ENCODE measurements around the gene KIF21B.
"Not testable (repeated sequence)": the region's sequence is repeated elsewhere in the genome, so short reads cannot be mapped to it uniquely, and the experiment has no call there.

The KIF21B gene

GRCh38 chr1:200971428-200971903, 52.0 kb downstream of the KIF21B start:
- no peak overlapping the region for H3K27ac Mint-ChIP-seq
- H3K4me3 Mint-ChIP-seq = no peak overlapping the region
- H3K27me3 Mint-ChIP-seq = no peaks in the 10 kb centered on the region
- H3K9me3 Mint-ChIP-seq = no peaks in the 10 kb centered on the region
- H3K4me1 Mint-ChIP-seq = no peaks in the 10 kb centered on the region
- H3K36me3 Mint-ChIP-seq = peaks cover 28% of the 10 kb centered on the region
- DNase-seq (ENCODE audit: low spot score in 2 of 2) (no peak), ATAC-seq (ENCODE audit: low read depth) (no peak)

DNA sequence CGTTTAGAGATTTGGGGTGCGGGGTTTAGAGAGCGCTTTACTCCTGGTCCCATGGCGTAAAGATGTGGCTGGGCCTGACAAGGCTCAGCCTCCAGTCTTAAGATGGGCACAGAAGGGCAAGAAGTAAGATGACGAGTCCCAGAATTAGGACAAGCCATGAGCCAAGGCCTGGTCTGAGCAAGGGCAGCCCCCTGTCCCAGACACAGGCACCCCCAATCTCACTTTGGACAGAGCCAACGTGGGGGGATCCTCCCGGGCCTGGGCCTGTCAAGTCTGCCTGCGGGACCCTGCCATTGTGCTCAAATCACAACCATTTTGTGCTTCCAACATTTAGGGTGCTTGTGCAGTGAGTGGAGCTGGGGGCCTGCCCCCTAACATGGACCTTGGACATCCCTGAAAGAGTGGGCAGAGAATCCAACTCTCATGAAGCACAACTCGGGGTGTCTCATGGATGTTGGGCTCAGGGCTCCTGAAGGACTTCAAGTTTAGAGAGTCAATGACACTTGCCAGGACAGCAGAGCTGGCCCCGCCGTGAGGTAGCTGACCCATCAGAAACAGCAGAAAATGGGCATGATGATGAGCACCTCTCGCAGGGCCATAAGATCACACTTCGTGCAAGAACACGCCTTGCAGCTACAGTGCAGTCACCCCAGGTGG, 52.6 kb downstream of the KIF21B start:
- no peak for DNase-seq (ENCODE audit: low spot score in 2 of 2)
- Mint-ChIP-seq H3K27ac (no peak overlapping the region), H3K4me3 (no peak overlapping the region), H3K36me3 (peaks cover 28% of the 10 kb centered on the region), H3K4me1 (no peaks in the 10 kb centered on the region), H3K9me3 (no peaks in the 10 kb centered on the region), H3K27me3 (no peaks in the 10 kb centered on the region)
- ATAC-seq (ENCODE audit: low read depth) = no peak

DNA sequence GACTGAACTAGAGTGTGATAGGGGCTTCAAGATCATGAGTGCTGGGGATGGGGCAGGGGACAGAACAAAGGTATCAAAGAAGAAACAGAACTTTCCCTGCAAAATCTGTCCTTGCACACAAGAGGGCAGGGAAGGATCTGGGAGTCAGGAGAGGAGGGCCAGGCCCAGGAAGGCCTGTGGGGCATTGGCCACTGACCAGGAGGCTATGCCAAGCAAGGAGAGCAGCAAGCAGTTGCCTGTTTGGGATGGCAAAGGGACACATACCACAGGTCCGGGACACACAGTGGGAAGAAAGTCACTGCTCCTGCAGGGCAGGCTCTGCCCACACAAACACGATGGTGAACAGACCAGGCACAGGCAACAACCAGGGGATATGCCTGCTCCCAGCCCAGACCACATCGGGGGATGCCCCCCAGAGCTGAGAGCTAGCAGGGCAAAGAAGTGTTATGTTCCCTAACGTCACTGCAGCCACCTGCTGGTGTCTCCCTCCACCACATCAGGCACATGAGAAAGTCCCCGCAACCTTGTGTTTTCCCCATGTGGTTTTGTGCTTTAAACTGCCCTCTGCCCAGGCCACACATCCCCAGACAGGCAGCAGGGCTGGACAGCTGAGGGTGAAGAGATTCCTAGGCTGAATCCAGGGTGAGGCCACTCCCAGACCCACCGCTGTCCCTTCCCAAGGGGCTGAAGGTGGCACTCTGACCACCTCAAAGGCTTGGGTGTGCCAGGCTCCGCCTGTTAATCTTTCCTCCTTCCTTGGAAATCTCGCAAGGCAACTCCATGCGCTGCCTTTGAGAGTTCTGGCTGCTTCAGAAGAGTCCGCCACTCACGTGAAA, 53.6 kb downstream of the KIF21B start:
- ATAC-seq (ENCODE audit: low read depth) (peak; percentile 67), DNase-seq (ENCODE audit: low spot score in 2 of 2) (no peak)
- Mint-ChIP-seq H3K36me3 (peaks cover 23% of the 10 kb centered on the region), H3K9me3 (no peaks in the 10 kb centered on the region), H3K27me3 (no peaks in the 10 kb centered on the region), H3K4me3 (no peak overlapping the region), H3K27ac (peak overlapping the region; percentile 82), H3K4me1 (no peaks in the 10 kb centered on the region)

DNA sequence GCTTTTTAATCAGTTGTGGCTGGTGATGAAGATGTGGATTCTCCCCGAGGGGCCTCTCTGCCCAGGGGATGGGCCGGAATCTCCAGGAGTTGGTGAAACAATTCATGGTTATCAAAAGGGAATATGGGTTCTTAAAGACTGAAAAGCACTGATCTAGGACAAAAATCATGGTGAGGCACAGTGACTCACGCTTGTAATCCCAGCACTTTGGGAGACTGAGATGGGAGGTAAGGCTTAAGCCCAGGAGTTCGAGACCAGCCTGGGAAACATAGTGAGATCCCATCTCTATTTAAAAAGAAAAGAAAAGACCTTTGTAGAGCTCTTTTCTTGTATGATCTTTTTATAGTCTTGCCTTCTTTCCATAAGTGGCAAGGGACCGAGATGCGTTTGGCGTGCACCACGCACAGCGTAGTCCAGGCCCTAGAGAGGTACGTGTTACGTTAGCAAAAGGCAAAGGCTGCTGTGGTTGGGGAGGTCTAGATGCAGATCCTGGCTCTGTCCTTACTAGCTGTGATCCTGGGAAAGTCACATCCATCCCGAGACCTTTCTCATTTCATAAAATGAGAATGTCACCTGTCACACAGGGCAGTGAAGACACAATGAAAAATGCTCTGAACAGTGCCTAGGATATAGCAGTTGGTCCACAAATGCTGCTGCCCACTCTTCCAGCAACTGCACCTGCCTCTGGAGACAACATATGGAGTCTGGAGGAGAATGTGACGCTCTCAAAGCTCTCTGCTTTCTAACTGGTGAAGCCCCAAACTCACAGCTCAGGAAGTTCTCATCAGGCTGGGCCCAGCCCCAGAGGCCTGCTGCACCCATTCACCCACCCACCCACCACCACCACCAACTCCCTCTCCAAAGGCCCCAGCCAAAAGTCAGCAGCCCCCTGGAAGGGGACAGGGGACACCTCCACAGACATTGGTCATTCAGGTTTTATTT, 54.8 kb downstream of the KIF21B start:
- H3K27ac Mint-ChIP-seq = peak overlapping the region; percentile 82
- H3K4me1 Mint-ChIP-seq = no peaks in the 10 kb centered on the region
- ATAC-seq (ENCODE audit: low read depth) = no peak

DNA sequence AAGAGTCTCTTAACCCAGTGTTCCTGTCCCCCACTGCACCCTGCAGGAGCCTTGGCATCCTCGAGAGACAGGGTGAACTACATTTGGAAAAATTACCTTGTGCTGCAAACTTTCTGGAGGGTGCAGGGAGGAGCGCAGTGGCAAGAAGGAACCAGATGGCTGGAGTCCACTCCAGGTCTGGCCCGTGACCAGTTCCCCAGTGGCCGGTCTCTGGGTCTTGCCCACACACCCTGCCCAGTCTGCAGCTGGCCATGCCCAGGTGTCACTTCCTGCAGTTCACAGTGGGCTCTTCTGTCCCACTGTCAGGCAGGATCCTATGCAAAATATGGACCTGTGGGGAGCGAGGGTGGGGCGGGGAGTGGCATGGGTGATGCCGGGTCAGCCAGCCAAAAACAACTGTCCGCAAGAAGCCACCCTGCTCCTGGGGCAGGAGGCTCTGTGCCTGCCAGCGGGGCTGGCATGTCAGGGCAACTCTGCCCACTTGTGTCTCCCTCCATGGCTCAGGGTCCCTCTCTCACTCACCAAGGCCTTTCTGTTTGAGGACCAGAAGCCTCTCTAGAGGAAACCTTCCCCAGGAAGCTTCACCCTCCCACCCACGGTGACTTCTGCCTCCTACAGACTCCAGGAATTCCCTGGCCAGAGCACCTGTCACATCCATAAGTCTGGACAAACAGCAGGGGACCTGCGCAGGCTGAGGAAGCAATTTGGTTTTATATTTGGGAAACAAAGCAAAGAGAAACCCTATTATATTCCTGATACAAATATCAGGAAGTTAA, 55.6 kb downstream of the KIF21B start:
- Mint-ChIP-seq H3K4me1 (peaks cover 3% of the 10 kb centered on the region), H3K27ac (no peak overlapping the region), H3K36me3 (peaks cover 11% of the 10 kb centered on the region), H3K4me3 (no peak overlapping the region), H3K9me3 (no peaks in the 10 kb centered on the region), H3K27me3 (no peaks in the 10 kb centered on the region)
- no peak for ATAC-seq (ENCODE audit: low read depth)
- no peak for DNase-seq (ENCODE audit: low spot score in 2 of 2)

More for the DNA sequence above, 54.8 kb downstream of the KIF21B start:
- no peak for DNase-seq (ENCODE audit: low spot score in 2 of 2)
- Mint-ChIP-seq H3K27me3 (no peaks in the 10 kb centered on the region), H3K4me3 (no peak overlapping the region), H3K9me3 (no peaks in the 10 kb centered on the region), H3K36me3 (peaks cover 16% of the 10 kb centered on the region)

DNA sequence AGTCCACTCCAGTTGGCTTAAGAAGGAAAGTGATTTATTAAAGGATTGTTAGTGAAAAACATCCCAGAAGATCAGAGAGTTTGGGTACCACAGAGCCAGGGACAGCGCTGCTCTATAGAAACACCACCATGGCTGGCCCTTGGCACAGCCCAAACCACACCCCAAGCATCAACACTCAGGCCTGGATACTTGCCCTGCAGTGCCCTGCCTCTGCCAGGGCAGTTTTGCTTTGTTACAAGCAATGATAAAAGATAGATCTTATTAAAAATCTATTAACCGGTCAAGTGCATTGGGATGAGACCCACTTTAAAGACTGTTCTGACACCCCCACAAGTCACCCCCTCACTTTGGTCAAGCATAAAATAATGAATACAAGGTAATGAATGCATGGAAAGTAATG, 56.6 kb downstream of the KIF21B start:
- H3K4me1 Mint-ChIP-seq = peaks cover 4% of the 10 kb centered on the region

GRCh38 chr1:200965111-200965805, 58.3 kb downstream of the KIF21B start:
- ATAC-seq (ENCODE audit: low read depth) (no peak), DNase-seq (ENCODE audit: low spot score in 2 of 2) (no peak)
- no peak overlapping the region for H3K4me3 Mint-ChIP-seq
- peaks cover 12% of the 10 kb centered on the region for H3K4me1 Mint-ChIP-seq
- peaks cover 5% of the 10 kb centered on the region for H3K36me3 Mint-ChIP-seq
- no peaks in the 10 kb centered on the region for H3K27me3 Mint-ChIP-seq
- peak overlapping the region; percentile 25 for H3K27ac Mint-ChIP-seq
- no peaks in the 10 kb centered on the region for H3K9me3 Mint-ChIP-seq

More for the DNA sequence above, 56.6 kb downstream of the KIF21B start:
- Mint-ChIP-seq H3K9me3 (no peaks in the 10 kb centered on the region), H3K27me3 (no peaks in the 10 kb centered on the region), H3K36me3 (peaks cover 10% of the 10 kb centered on the region), H3K4me3 (no peak overlapping the region), H3K27ac (peak overlapping the region; percentile 70)
- no peak for DNase-seq (ENCODE audit: low spot score in 2 of 2)
- no peak for ATAC-seq (ENCODE audit: low read depth)

GRCh38 chr1:200963888-200964287, 59.6 kb downstream of the KIF21B start:
- not testable (repeated sequence) for H3K27ac Mint-ChIP-seq; H3K27me3 Mint-ChIP-seq; H3K4me3 Mint-ChIP-seq; H3K9me3 Mint-ChIP-seq; ATAC-seq (ENCODE audit: low read depth); DNase-seq (ENCODE audit: low spot score in 2 of 2); H3K36me3 Mint-ChIP-seq
- H3K4me1 Mint-ChIP-seq = peaks cover 15% of the 10 kb centered on the region

GRCh38 chr1:200963076-200963475, 60.4 kb downstream of the KIF21B start:
- H3K36me3 Mint-ChIP-seq = no peaks in the 10 kb centered on the region
- no peaks in the 10 kb centered on the region for H3K9me3 Mint-ChIP-seq
- H3K4me3 Mint-ChIP-seq = no peak overlapping the region
- no peak for ATAC-seq (ENCODE audit: low read depth)
- H3K27me3 Mint-ChIP-seq = peaks cover 1% of the 10 kb centered on the region
- H3K27ac Mint-ChIP-seq = no peak overlapping the region
- DNase-seq (ENCODE audit: low spot score in 2 of 2) = no peak
- H3K4me1 Mint-ChIP-seq = peaks cover 15% of the 10 kb centered on the region

DNA sequence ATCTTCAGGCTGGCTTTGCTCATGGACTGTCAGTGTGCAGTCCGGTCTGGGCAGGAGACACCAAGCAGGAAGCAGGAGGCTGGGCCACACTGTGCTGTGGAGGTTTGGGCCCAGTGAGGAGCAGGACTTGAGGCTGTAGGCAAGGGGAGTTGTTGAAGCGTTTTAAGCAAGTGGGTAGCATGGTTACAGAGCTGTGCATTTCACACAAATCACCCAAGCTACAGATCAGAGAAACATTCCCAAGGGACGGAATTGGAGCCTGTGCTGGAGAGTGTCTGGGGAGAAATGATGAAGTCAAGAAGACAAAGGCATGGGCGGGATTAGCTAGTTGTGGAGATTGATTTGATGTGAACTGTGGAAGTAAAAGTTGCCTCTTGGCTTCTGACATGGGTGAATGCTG, 60.9 kb downstream of the KIF21B start:
- H3K36me3 Mint-ChIP-seq = no peaks in the 10 kb centered on the region
- H3K27ac Mint-ChIP-seq = peak overlapping the region; percentile 75
- no peaks in the 10 kb centered on the region for H3K9me3 Mint-ChIP-seq
- ATAC-seq (ENCODE audit: low read depth) (no peak), DNase-seq (ENCODE audit: low spot score in 2 of 2) (no peak)
- H3K27me3 Mint-ChIP-seq = peaks cover 2% of the 10 kb centered on the region
- H3K4me1 Mint-ChIP-seq = peaks cover 15% of the 10 kb centered on the region
- no peak overlapping the region for H3K4me3 Mint-ChIP-seq

DNA sequence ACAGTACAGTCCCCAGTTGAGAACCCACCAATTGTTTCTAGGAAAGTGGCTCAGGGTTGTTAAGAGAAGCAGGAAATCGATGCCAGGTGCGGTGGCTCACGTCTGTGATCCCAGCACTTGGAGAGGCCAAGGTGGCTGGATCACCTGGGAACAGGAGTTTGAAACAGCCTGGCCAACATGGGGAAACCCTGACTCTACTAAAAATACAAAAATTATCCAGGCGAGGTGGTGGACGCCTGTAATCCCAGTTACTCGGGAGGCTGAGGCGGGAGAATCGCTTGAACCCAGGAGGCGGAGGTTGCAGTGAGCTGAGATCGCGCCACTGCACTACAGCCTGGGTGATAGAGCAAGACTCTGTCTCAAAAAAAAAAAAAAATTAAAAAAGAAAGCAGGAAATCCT, 61.4 kb downstream of the KIF21B start:
- not testable (repeated sequence) for H3K27ac Mint-ChIP-seq; DNase-seq (ENCODE audit: low spot score in 2 of 2); H3K27me3 Mint-ChIP-seq; H3K4me3 Mint-ChIP-seq; H3K9me3 Mint-ChIP-seq; ATAC-seq (ENCODE audit: low read depth); H3K36me3 Mint-ChIP-seq
- H3K4me1 Mint-ChIP-seq = peaks cover 15% of the 10 kb centered on the region

GRCh38 chr1:200960948-200961340, 62.6 kb downstream of the KIF21B start:
- no peak overlapping the region for H3K27ac Mint-ChIP-seq
- H3K4me1 Mint-ChIP-seq = peaks cover 15% of the 10 kb centered on the region
- no peaks in the 10 kb centered on the region for H3K36me3 Mint-ChIP-seq
- peaks cover 5% of the 10 kb centered on the region for H3K27me3 Mint-ChIP-seq
- DNase-seq (ENCODE audit: low spot score in 2 of 2) = no peak
- ATAC-seq (ENCODE audit: low read depth) = peak; percentile 53
- H3K4me3 Mint-ChIP-seq = no peak overlapping the region
- H3K9me3 Mint-ChIP-seq = no peaks in the 10 kb centered on the region

All from memory B cell (primary cell).